ENCODE results near the gene RASEF.
A peak's percentile ranks its signal among the peaks of the same experiment; 100 is the strongest.
"Not testable (repeated sequence)": the region's sequence is repeated elsewhere in the genome, so short reads cannot be mapped to it uniquely, and the experiment has no call there.

RASEF gene

GRCh38 chr9:82970359-82970758 lies 92.6 kb downstream of the RASEF start:
- DNase-seq (ENCODE audit: low spot score): no peak

- DNase-seq (ENCODE audit: low spot score): no peak
Observed at GRCh38 chr9:82969291-82969690, 93.7 kb downstream of the RASEF start.

GRCh38 chr9:82968816-82969215 lies 94.1 kb downstream of the RASEF start:
- DNase-seq (ENCODE audit: low spot score): no peak

- no peak for DNase-seq (ENCODE audit: low spot score)
Observed at GRCh38 chr9:82968388-82968787, 94.6 kb downstream of the RASEF start.

- DNase-seq (ENCODE audit: low spot score): peak; percentile 79
Observed at GRCh38 chr9:82961504-82962125, 101.3 kb downstream of the RASEF start.

- no peak for DNase-seq (ENCODE audit: low spot score)
Observed at GRCh38 chr9:82957529-82958379, 105.2 kb downstream of the RASEF start.

- no peak for DNase-seq (ENCODE audit: low spot score)
Observed at GRCh38 chr9:82949203-82949602, 113.7 kb downstream of the RASEF start.

- no peak for DNase-seq (ENCODE audit: low spot score)
Observed at GRCh38 chr9:82940376-82940775, 122.6 kb downstream of the RASEF start.

- no peak for DNase-seq (ENCODE audit: low spot score)
Observed at GRCh38 chr9:82939451-82939850, 123.5 kb downstream of the RASEF start.

- DNase-seq (ENCODE audit: low spot score): no peak
Observed at GRCh38 chr9:82938426-82939218, 124.3 kb downstream of the RASEF start.

- not testable (repeated sequence) for DNase-seq (ENCODE audit: low spot score)
Observed at GRCh38 chr9:82936561-82936960, 126.4 kb downstream of the RASEF start.

GRCh38 chr9:82934949-82935348 lies 128.0 kb downstream of the RASEF start:
- no peak for DNase-seq (ENCODE audit: low spot score)

GRCh38 chr9:82934025-82934424 lies 128.9 kb downstream of the RASEF start:
- not testable (repeated sequence) for DNase-seq (ENCODE audit: low spot score)

- DNase-seq (ENCODE audit: low spot score): no peak
Observed at GRCh38 chr9:82930116-82930515, 132.8 kb downstream of the RASEF start.
